HK-2 (cell line): ENCODE results near the gene MAD1L1.

Source experiments
- DNase-seq: peaks from one replicate; pipeline ENCODE4 v3.0.0-alpha.2; 2018; ENCODE audit not compliant: unreplicated experiment

The MAD1L1 gene

DNA sequence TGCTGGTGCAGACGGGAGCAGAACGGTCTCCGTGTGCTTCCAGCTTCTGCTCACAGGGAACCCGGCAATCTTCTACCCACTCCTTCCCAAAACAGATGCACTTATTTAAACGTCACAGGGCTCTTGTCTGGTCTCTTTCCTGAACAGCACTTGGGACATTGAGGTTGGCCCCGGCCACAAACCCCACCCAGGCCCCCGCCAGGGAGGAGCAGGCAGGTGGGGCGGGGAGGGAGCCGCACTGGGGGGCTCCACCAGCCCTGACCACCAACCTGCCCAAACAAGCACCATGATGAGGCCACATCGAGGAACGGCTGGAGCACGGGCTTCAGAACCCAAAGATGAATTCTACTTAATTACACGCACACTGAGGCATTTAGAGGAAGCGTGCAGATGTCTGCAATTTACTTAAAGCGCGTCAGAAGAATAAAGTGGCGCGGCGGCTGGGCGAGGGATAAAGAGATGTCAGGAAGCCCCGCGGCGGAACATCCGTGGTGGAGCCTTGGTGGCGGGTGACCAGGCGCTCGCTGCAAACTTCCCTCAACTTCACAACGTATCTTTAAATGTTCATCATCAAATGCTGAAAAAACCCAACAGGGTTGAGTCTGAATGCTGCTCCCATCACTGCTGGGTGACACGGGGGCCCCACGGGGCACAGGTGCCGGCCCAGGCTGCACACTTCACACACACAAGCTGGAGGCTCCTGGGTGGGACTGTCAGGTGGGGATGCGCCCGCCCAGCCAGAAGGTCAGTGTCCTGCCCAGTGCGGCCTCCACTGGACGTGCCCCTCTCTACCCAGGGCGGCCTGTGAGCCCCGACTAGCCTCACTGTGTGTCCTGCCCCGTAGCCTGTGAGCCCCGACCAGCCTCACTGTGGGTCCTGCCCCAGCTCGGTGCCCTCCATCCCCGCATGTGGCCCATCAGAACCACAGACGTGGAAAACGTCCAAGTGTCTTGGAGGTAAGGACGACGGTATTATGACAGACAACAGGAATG is 279.2 kb downstream of the MAD1L1 start:
- DNase-seq, result no peak

GRCh38 chr7:1952781-1953180 is 280.0 kb downstream of the MAD1L1 start:
- DNase-seq, result no peak

DNA sequence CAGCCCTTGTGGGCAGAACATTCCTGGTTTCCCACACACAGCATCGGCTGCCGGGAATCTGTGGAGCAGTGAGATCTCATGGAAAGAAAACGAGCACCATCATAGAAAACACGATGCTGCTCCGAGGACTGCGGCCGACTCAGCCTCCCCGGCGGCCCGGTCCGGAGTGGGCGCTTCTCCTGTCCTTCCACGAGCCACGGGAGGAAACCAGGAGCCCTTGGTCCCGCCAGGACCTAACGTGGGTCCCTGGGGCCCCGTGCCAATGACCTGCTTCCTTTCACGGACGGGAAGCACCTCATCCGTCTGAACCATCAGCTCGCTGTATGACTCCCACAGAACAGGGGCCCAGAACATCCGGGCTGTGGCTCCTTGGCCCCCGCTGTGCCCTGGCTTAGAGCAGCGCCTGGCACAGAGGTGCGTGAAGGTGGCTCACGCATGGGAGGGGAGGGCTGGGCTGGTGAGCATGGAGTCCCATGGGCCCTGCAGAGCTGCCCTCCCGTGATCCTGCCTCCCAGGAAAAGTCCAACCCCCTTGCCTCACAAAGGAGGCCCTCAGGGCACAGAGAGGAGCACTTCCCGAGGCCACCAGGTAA is 280.5 kb downstream of the MAD1L1 start:
- no peak for DNase-seq

GRCh38 chr7:1951600-1951999 is 281.1 kb downstream of the MAD1L1 start:
- DNase-seq, result no peak

GRCh38 chr7:1951159-1951536 is 281.6 kb downstream of the MAD1L1 start:
- no peak for DNase-seq

DNA sequence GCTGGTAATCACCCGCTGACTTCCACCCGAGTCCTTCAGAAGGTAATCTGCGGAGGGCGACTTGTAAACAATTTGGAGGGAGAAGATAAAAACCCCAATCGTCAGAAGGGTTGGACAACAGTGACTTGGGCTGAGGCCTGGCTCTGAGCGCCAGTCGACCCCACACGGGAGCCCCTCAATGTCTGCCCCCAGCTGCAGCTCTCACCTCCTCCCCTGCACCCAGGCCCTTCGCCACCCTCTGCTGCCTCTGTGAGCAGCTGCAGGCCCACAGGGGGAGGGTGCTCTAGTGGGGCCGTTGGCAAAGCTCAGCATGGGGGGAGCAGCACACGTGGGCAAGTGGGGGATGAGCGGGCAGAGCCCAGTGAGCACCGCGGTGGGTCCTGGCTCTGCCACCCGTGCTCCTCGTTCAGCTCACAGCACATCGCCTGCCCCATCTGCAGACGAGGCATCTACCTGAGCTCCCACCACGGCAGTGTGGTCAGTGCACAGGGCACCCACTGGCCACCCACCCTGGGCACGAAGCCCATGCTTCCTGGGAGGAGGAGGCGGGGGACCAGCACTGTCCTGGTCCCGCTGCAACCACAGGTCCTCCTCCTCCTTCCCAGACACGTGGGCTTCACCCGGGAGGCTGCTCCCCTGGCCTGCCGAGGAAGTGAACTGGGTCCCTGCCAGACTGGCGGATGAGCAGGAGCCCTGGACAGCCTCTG is 282.1 kb downstream of the MAD1L1 start:
- no peak for DNase-seq

DNA sequence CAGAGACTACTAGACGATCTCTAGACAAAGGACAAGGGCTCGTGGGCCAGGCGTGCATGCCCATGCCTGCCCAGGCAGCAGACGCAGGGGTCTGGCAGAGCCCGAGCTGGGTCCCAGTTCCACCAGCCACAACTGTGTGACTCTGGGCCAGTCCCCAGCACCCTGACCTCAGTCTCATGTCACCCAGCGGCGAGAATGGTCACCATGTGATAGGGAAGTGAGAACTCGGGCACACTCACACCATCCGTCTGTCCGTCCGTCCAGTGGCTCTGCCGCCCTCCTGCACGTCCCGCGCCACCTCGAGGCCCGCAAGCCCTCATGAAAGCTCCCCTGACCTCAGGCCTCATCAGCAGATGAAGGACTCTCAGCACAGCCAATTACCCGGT is 282.7 kb downstream of the MAD1L1 start:
- DNase-seq, result no peak

- no peak for DNase-seq
Observed at GRCh38 chr7:1949681-1950055, 283.1 kb downstream of the MAD1L1 start.

- no peak for DNase-seq
Observed at GRCh38 chr7:1948887-1949680, 283.7 kb downstream of the MAD1L1 start.

DNA sequence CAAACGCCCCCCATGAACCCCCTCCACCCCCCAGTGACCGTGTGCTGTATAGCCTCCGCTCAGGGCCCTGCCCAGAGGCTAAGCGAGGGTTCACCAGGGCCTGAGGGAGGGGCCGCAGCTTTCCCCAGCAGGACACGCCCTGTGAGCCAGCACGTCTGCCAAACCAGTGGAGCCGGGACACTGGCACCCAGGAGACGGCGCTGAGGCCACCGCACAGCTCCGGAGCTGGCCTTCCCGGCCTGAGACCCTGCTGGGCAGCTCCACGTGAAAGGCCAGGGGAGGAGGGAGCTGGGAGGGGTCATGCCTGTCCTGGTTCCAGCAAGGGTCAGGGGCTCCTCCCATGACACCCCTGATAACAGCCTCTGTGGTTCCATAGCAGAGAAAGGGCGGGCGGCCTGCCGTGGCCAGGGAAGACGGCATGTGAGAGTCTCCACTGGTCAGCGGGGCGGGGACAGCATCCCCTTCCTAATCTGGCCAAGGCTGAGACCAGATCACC is 284.4 kb downstream of the MAD1L1 start:
- DNase-seq, result no peak

DNA sequence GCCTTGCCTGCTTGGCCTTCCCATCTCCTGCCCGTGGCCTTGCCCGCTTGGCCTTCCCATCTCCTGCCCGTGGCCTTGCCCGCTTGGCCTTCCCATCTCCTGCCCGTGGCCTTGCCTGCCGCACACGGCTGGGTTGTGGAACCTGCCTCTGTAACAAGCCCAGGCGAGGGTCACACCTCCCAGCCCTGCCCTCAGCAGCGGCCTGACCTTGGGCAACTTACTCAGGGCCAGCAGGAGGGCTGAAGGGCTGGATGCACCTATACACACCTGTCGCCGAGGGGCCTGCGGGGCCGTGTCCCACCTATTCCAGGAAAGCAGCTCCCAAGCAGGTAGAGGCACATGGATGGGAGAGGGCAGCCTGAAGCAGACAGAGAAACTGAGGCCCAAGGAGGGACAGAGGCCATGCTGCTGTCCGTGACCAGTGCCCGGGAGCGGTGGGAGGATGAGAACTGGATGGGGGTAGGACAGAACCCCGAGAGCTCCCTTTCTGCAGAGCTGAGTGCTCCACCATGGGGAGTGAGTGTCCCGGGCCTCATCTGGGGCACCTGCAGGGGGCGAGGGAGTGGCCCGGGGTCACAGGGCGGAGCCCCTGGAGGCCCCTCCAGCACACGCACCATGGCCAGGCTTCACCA is 285.0 kb downstream of the MAD1L1 start:
- DNase-seq, result no peak

DNA sequence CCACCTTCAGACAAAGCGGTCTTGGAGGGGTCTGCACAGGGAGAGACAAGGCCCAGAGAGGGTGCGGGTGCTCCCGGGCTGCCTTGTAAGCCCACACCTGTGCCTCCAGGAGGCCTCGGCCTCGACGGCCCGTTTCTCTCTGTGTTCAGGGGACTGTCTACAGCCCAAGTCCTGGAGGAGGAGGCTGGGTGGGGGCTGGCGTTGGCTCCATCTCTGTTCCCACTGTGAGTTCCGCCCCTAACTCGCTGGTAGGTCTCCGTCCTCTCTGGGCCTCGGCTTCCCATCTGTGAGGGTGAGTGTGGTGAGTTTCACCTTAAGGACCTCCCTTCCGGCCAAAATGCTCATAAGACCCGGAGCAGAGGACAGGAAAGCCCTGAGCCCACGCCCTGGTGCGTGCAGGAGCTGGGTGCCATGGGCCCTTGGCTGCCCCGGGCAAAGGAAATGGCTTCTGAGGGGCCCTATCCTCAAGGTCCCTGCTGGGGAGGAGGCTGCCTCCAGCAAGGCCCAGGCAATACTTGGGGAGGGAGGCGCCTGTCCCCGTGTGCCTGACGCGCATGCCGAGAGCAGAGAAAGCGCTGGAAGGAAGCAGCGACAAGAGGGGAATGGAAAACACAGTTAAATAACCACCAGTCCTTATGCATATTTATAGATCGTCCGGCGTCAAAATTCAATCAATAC is 285.8 kb downstream of the MAD1L1 start:
- DNase-seq, result no peak

DNA sequence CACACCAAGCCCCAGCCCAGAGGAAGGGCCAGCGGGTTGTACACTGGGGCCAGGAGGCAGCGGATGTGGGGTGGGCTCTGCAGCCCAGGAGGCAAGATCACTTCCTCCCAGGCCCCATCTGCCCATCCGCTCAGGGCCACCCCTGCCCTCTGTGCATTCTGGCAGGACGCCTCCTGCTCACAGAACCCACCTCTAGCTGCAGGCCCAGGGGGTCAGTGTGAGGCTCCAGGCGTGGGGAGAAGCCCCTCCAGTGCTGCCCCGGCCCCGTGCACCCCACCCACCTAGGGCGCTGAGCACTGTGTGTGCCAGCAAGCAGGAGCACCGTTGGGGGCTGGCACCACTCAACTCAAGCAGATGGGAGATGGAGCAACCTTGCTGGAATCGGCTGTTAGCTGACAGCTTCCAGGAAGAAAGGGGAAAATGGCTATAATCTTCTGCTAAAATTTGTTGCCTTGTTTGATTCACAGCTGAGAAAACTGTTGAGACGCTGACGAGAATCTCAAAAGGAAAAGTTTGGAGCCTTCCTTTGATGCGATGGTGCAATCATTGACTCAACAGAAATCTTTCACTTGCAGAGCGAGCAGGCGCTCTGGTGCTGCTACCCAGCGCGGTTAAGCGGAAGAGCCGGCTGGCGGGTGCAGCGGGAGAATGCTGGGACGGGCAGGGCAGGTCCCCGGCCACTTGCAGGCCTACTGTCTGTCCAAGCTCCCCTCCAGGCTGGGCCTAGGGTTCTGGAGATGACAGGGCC is 286.5 kb downstream of the MAD1L1 start:
- DNase-seq, result no peak

DNA sequence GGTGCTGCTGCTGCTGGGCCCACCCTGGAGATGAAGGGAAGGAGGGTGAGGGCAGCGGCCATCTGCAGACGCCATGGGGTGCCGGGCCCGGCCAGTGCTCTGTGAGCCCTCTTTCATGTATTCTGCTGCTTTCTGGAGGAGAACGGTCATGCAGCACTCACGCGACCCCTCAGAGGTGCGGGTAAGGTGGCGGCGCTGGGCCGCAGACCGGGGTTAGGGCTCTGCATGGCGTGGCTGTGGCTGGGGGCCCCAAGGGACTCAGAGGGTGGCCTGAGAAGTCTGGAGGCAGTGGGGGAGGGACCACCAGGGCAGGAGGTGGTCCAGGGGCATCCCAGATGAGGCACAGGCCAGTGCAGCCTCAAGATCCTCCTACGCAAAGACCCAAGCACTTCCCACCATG is 287.2 kb downstream of the MAD1L1 start:
- no peak for DNase-seq

DNA sequence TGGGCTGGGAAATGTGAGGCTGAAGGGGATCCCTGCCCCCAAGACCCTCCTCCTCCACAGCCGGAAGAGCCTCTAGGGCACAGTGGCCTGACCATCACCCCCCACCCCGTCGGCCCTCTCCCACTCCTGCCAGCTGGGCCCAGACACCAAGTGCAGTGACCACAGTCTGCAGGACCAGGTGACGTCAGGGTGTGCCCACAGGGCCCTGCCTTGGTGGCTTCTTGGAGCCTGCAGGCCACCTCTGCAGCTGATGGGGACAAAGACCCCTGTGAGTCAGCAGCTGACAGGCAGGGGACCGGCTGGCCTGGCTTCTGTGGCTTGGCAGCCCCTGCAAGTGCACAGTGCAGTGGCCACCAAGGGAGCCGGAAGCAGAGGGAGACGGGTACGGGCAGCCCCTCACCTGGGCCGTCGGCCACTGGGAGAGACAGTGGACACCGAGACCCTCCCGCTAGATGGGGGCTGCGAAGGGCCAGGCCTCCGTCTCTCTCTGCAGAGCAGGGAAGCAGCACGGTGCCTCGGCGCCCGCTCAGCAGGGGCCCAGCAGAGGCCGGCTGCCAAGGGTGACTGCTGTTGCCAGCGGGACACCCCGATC is 288.0 kb downstream of the MAD1L1 start:
- no peak for DNase-seq

DNA sequence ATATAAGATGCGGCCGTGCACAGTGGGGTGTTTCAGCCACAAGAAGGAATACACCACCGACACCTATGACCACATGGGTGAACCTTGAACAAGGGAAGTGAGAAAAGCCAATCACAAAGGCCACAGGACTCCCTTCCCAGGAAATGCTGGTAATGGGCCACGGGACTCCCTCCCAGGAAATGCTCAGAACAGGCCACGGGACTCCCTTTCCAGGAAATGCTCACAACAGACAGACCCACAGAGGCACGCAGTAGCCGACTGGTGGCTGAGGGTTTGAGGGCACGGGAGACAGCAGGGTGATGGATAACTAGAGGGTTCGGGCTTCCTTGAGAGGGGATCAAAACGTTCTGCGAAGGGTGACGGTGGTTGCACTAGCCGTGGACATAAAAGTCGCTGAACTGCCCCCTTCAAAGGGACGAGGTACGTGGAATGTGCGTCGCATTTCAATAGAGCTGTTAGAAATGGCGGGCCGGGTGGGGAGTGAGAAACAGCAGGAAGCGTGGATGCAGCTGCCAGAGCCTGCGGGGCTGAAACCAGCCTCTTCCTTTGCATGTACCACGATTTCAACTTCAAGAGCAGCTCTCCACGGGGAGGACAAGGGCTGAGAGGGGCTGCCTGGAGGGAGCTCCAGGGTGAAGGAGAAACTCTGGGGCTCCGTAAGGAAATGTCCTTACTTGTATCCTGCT is 288.7 kb downstream of the MAD1L1 start:
- DNase-seq, result no peak

- DNase-seq, result no peak
Observed at GRCh38 chr7:1943326-1943725, 289.4 kb downstream of the MAD1L1 start.

DNA sequence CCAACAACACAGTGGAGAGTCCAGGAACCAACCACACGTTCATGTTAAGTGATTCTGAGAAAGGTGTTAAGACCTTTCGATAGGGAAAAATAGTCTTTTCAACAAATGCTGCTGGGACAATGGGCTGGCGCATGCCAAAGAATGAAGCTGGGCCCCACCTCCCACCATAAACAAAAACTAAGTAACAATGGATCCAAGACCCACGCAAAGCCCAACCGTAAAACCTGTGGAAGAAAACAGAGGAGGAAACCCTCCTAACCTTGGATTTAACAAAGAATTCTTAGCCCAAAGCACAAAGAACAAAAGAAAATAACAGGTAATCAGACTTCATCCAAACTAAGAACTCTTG is 289.8 kb downstream of the MAD1L1 start:
- no peak for DNase-seq
